Glutamatergic neuron (in vitro differentiated cells): ENCODE results near the gene SMAD6. TPM values are rescaled to one million over a fixed set of nuclear protein-coding genes. Genes with fewer than 3 reads are reported as not detected.

Experiments
- DNase-seq: peaks from one replicate; pipeline ENCODE4 v3.0.0; 2022
- H3K27ac Mint-ChIP-seq: one replicate; pipeline ENCODE4 v1.8.0; 2020; ENCODE audit warnings: mild to moderate bottlenecking, mixed read lengths, inconsistent platforms; ENCODE audit not compliant: unreplicated experiment
- H3K27me3 Mint-ChIP-seq: one replicate; pipeline ENCODE4 v1.8.0; 2020; ENCODE audit warnings: mild to moderate bottlenecking, moderate library complexity, mixed read lengths, inconsistent platforms; ENCODE audit not compliant: unreplicated experiment
- H3K36me3 Mint-ChIP-seq: one replicate; pipeline ENCODE4 v1.8.0; 2020; ENCODE audit warnings: mild to moderate bottlenecking, mixed read lengths, inconsistent platforms; ENCODE audit not compliant: unreplicated experiment
- H3K4me1 Mint-ChIP-seq: one replicate; pipeline ENCODE4 v1.8.0; 2020; ENCODE audit warnings: mild to moderate bottlenecking, low read depth, mixed read lengths, inconsistent platforms; ENCODE audit not compliant: unreplicated experiment
- H3K4me3 Mint-ChIP-seq: one replicate; pipeline ENCODE4 v1.8.0; 2020; ENCODE audit warnings: mild to moderate bottlenecking, mixed read lengths, inconsistent platforms; ENCODE audit not compliant: unreplicated experiment
- H3K9me3 Mint-ChIP-seq: one replicate; pipeline ENCODE4 v1.8.0; 2020; ENCODE audit warnings: mild to moderate bottlenecking, moderate library complexity, mixed read lengths, inconsistent platforms; ENCODE audit not compliant: unreplicated experiment
- total RNA-seq: library from RNA; stranded (reverse); fragmentation: NEBNext Ultra II Directional; extraction: Animal tissue kit (Norgen Biotek cat#: 25700); gene quantifications from one replicate; pipeline ENCODE4 v1.2.1, GENCODE V29; 2021; ENCODE audit not compliant: unreplicated experiment
- TF ChIP-seq, protein P1 (sequence below): fragments of 200-600 bp; sonication (generic); IDR thresholded peaks from one replicate; pipeline ENCODE4 v1.5.0; 2021; ENCODE audit not compliant: partially characterized antibody, unreplicated experiment

Gene SMAD6
- total RNA-seq, 1 donor from 2014 or later: 0.83 TPM

DNA sequence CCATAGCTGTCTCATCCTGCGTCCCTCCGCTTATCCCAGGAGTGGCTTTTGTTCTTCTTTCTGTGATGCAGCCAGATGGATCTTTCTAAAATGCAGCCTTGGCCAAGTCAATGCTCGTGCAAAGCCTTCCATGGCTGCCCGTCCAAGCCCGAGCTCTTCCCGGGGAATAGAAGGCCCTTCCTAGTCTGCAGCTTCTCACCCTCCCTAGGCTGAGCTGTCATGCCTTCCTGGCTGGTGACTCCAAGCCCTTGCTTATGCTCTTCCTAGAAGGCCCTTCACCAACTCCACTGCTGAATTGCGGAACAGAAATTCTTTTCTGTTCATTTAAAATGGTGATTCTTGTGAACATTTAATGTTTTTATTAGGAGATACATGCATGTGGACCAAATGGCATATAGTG lies 95.9 kb downstream of the SMAD6 start:
- TF ChIP-seq, protein P1, sequence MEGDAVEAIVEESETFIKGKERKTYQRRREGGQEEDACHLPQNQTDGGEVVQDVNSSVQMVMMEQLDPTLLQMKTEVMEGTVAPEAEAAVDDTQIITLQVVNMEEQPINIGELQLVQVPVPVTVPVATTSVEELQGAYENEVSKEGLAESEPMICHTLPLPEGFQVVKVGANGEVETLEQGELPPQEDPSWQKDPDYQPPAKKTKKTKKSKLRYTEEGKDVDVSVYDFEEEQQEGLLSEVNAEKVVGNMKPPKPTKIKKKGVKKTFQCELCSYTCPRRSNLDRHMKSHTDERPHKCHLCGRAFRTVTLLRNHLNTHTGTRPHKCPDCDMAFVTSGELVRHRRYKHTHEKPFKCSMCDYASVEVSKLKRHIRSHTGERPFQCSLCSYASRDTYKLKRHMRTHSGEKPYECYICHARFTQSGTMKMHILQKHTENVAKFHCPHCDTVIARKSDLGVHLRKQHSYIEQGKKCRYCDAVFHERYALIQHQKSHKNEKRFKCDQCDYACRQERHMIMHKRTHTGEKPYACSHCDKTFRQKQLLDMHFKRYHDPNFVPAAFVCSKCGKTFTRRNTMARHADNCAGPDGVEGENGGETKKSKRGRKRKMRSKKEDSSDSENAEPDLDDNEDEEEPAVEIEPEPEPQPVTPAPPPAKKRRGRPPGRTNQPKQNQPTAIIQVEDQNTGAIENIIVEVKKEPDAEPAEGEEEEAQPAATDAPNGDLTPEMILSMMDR: no peak
- DNase-seq: no peak
- Mint-ChIP-seq H3K4me1 (no peaks in the 10 kb centered on the region), H3K9me3 (peaks cover 2% of the 10 kb centered on the region), H3K27ac (no peak overlapping the region), H3K4me3 (no peak overlapping the region), H3K36me3 (no peaks in the 10 kb centered on the region), H3K27me3 (peaks cover 2% of the 10 kb centered on the region)

DNA sequence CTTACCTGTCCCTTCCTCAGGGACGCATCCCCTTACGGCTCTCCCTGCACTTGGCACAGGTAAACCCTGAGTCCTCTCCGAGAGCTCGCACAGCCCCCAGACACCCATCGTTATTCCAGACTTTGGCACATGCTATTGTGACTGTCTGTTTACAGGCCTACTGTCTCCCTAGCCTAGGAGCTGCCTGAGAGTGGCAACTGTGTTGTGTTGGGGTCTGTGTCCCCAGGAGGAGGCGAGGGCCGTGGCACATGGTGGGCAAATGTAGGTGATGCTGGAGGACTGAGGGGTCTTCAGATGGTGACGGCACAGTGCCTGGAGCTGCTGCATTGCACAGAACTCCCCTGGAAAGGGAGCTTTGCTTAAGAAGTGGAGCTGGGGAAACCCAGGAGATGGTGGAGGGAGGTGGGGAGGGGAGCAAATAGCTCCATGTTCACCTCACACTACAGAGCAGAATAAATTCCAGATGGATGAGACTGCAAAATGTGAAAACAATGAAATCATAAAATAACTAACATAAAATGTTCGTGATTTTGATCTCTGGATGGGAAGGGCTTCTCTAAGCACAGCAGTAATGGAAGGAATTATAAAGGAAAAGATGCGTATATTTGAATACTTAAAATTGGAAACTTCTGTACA lies 96.5 kb downstream of the SMAD6 start:
- Mint-ChIP-seq H3K27me3 (peaks cover 2% of the 10 kb centered on the region), H3K4me3 (no peak overlapping the region), H3K9me3 (peaks cover 2% of the 10 kb centered on the region), H3K4me1 (no peaks in the 10 kb centered on the region), H3K27ac (no peak overlapping the region), H3K36me3 (no peaks in the 10 kb centered on the region)
- TF ChIP-seq, protein P1: no peak
- DNase-seq: no peak

DNA sequence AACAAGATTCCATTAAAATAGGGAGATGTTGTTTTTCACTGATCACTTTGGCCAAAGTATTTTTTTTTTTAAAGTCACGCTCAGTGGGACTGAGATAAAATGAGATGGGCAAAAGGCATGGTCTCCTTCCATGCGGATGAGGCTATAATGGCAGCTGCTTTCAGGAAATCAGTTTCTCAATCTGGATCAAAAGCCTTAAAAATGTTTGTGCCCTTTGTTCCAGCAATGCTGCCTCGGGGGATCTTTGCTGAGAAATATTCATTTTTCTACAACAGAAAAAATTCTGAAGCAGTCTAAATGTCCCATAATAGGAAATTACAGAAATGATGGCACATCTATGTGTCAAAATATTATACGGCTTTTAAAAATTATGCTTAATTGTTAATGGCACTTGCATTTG lies 97.2 kb downstream of the SMAD6 start:
- no peak for DNase-seq
- Mint-ChIP-seq H3K4me1 (no peaks in the 10 kb centered on the region), H3K4me3 (no peak overlapping the region), H3K27me3 (peaks cover 2% of the 10 kb centered on the region), H3K27ac (no peak overlapping the region), H3K9me3 (peaks cover 2% of the 10 kb centered on the region), H3K36me3 (no peaks in the 10 kb centered on the region)
- TF ChIP-seq, protein P1: no peak

DNA sequence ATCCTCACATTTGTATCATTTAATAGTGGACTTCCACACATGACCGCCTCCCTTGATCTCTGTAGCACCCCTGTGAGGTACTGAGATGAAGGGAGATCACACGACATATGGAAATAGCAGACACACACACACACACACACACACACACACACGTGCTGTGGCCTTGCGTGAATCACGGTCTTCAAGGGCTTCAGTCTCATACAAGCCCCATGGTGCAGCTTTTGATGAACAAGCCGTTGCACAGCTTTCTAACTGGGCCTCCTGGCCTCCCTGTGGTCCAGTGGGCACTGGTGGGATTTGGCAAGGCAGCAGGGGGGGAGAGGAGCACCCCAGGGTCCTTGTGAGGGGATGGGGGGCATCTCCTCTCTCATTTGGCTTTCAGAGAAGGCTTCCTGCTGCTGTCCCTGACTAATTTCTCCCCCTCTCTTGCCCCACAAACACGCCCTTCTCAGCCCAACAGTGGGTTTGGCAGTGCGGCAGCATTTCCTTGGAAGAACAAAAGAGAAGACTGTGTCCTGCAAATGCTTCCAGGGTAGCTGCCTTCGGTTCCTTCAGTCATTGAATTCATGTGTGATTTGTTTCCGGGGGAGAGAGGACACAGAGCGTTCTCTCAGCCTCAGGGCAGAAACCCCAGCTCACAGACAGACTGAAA lies 98.7 kb downstream of the SMAD6 start:
- Mint-ChIP-seq H3K4me3 (no peak overlapping the region), H3K36me3 (no peaks in the 10 kb centered on the region), H3K27me3 (peaks cover 2% of the 10 kb centered on the region), H3K27ac (no peak overlapping the region), H3K9me3 (peaks cover 2% of the 10 kb centered on the region), H3K4me1 (no peaks in the 10 kb centered on the region)
- TF ChIP-seq, protein P1: no peak
- no peak for DNase-seq

DNA sequence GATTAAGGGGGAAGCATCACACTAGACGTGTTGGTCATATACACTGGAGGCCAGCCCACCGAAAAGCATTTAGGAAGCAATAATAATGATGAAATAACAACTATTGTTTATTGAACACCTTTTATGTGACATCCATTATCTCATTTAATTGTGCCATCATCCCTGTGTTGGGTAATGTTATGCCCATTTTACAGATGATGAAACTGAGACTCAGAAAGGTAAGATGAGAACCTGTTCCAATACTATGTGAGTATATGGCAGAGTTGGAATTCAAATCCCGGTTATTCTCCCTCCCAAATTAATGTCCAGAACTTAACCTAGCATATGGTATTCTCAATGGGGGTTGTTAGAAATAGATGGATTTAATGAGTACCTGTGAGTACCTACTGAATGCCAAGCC lies 99.2 kb downstream of the SMAD6 start:
- Mint-ChIP-seq H3K9me3 (peaks cover 2% of the 10 kb centered on the region), H3K27ac (no peak overlapping the region), H3K27me3 (peaks cover 2% of the 10 kb centered on the region), H3K4me1 (no peaks in the 10 kb centered on the region), H3K4me3 (no peak overlapping the region), H3K36me3 (no peaks in the 10 kb centered on the region)
- TF ChIP-seq, protein P1: no peak
- no peak for DNase-seq
